ENCODE data around the gene ELMO2.

The ELMO2 gene

DNA sequence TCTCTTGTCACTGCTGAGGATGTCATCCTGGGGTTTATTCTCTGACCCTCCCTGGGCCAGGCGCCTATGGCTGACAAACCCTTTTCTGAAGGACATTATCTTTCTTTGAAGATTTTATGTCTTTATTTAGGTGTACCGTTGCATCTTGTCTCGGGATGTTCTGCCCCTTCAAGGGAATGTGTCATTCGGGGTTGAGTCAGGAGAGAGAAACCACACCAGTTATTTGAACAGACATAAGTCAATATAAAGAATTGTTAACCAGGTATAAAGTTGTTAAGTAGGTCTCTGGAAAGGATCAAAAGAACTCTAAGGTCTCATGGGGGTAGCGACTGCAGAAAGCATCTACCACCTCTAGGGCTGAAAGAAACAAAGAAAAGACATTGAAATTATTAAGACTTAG, 8.2 kb upstream of the ELMO2 start:
- TF ChIP-seq CSDC2 (CRISPR knock-in tag; IDR thresholded peaks at IDR 0.05) (no peak), ISL1 (CRISPR knock-in tag; IDR thresholded peaks at IDR 0.05) (no peak), ESRRG (CRISPR knock-in tag; IDR thresholded peaks at IDR 0.05) (no peak), TOX (CRISPR knock-in tag; IDR thresholded peaks at IDR 0.05; ENCODE audit: borderline replicate concordance) (no peak), ZFP30 (CRISPR knock-in tag; IDR thresholded peaks at IDR 0.05) (no peak), PPARA (CRISPR knock-in tag; IDR thresholded peaks at IDR 0.05; ENCODE audit: borderline replicate concordance) (no peak), ZNF8 (CRISPR knock-in tag; IDR thresholded peaks at IDR 0.05) (no peak), OSR1 (CRISPR knock-in tag; IDR thresholded peaks at IDR 0.05) (no peak), GLIS3 (CRISPR knock-in tag; IDR thresholded peaks at IDR 0.05) (no peak), BACH2 (CRISPR knock-in tag; IDR thresholded peaks at IDR 0.05; ENCODE audit: borderline replicate concordance) (no peak)
- TF ChIP-seq, protein P1, sequence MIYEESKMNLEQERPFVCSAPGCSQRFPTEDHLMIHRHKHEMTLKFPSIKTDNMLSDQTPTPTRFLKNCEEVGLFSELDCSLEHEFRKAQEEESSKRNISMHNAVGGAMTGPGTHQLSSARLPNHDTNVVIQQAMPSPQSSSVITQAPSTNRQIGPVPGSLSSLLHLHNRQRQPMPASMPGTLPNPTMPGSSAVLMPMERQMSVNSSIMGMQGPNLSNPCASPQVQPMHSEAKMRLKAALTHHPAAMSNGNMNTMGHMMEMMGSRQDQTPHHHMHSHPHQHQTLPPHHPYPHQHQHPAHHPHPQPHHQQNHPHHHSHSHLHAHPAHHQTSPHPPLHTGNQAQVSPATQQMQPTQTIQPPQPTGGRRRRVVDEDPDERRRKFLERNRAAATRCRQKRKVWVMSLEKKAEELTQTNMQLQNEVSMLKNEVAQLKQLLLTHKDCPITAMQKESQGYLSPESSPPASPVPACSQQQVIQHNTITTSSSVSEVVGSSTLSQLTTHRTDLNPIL (CRISPR knock-in tag; IDR thresholded peaks at IDR 0.05; ENCODE audit: low read depth) = no peak
- no peak for ATAC-seq

DNA sequence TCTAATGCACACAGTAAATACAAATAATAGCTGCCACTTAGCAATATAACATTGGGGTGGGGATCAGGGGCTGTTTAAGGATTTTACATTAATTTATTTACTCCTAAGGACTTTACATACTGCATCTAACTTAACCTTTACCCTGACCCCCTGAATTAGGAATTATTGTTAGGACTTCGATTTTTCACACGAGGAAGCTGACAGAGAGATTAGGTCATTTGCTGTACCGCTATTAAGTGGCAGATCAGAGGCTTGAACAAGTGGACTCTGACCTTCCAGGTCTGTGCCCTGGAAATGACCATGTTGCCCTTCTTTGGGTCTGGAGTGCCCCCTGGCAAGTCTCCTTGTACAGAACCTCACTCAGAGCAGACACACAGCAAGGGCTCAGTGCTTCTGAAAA, 5.2 kb upstream of the ELMO2 start:
- ATAC-seq = no peak
- TF ChIP-seq, protein P2, sequence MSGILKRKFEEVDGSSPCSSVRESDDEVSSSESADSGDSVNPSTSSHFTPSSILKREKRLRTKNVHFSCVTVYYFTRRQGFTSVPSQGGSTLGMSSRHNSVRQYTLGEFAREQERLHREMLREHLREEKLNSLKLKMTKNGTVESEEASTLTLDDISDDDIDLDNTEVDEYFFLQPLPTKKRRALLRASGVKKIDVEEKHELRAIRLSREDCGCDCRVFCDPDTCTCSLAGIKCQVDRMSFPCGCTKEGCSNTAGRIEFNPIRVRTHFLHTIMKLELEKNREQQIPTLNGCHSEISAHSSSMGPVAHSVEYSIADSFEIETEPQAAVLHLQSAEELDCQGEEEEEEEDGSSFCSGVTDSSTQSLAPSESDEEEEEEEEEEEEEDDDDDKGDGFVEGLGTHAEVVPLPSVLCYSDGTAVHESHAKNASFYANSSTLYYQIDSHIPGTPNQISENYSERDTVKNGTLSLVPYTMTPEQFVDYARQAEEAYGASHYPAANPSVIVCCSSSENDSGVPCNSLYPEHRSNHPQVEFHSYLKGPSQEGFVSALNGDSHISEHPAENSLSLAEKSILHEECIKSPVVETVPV (CRISPR knock-in tag; IDR thresholded peaks at IDR 0.05) = no peak
- TF ChIP-seq GLIS3 (CRISPR knock-in tag; IDR thresholded peaks at IDR 0.05) (no peak), SNAI2 (CRISPR knock-in tag; IDR thresholded peaks at IDR 0.05) (no peak), ISL1 (CRISPR knock-in tag; IDR thresholded peaks at IDR 0.05) (no peak), TCF4 (CRISPR knock-in tag; IDR thresholded peaks at IDR 0.05; ENCODE audit: borderline replicate concordance) (no peak), ZNF8 (CRISPR knock-in tag; IDR thresholded peaks at IDR 0.05) (no peak), ZFP30 (CRISPR knock-in tag; IDR thresholded peaks at IDR 0.05) (no peak)
- TF ChIP-seq, protein P3, sequence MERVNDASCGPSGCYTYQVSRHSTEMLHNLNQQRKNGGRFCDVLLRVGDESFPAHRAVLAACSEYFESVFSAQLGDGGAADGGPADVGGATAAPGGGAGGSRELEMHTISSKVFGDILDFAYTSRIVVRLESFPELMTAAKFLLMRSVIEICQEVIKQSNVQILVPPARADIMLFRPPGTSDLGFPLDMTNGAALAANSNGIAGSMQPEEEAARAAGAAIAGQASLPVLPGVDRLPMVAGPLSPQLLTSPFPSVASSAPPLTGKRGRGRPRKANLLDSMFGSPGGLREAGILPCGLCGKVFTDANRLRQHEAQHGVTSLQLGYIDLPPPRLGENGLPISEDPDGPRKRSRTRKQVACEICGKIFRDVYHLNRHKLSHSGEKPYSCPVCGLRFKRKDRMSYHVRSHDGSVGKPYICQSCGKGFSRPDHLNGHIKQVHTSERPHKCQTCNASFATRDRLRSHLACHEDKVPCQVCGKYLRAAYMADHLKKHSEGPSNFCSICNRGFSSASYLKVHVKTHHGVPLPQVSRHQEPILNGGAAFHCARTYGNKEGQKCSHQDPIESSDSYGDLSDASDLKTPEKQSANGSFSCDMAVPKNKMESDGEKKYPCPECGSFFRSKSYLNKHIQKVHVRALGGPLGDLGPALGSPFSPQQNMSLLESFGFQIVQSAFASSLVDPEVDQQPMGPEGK (CRISPR knock-in tag; IDR thresholded peaks at IDR 0.05; ENCODE audit: borderline replicate concordance) = no peak
- TF ChIP-seq, protein P1 (CRISPR knock-in tag; IDR thresholded peaks at IDR 0.05; ENCODE audit: low read depth) = no peak
- TF ChIP-seq, protein P4, sequence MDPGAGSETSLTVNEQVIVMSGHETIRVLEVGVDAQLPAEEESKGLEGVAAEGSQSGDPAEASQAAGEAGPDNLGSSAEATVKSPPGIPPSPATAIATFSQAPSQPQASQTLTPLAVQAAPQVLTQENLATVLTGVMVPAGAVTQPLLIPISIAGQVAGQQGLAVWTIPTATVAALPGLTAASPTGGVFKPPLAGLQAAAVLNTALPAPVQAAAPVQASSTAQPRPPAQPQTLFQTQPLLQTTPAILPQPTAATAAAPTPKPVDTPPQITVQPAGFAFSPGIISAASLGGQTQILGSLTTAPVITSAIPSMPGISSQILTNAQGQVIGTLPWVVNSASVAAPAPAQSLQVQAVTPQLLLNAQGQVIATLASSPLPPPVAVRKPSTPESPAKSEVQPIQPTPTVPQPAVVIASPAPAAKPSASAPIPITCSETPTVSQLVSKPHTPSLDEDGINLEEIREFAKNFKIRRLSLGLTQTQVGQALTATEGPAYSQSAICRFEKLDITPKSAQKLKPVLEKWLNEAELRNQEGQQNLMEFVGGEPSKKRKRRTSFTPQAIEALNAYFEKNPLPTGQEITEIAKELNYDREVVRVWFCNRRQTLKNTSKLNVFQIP (CRISPR knock-in tag; IDR thresholded peaks at IDR 0.05; ENCODE audit: borderline replicate concordance, low read depth) = no peak

DNA sequence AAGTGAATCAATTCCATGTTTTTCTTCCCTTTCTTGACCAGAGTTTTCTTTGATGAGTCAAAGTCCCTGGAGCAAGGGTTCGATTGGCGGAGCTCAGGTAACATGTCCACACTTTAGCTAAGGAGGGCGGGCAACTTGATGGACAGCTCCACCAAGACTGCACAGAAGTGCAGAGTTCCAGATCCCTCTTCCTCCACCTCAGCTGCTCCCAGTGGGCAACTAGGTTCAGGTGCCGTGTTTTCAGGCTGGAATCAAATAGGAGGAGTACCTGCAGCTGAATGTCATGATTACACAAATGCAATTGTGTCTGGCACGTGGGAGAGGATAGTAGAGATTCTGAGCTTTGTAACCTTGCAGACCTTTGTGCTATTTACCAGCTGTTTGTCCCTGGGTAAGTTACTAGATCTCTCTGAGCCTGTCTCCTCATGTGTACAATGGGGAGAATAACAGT, 1.9 kb upstream of the ELMO2 start:
- TF ChIP-seq ZNF70 (CRISPR knock-in tag; IDR thresholded peaks at IDR 0.05) (no peak), ZNF8 (CRISPR knock-in tag; IDR thresholded peaks at IDR 0.05) (no peak), ZC3H10 (CRISPR knock-in tag; IDR thresholded peaks at IDR 0.05) (no peak), BACH2 (CRISPR knock-in tag; IDR thresholded peaks at IDR 0.05; ENCODE audit: borderline replicate concordance) (no peak), ESRRG (CRISPR knock-in tag; IDR thresholded peaks at IDR 0.05) (no peak)
- TF ChIP-seq, protein P3 (CRISPR knock-in tag; IDR thresholded peaks at IDR 0.05; ENCODE audit: borderline replicate concordance) = no peak
- TF ChIP-seq, protein P2 (CRISPR knock-in tag; IDR thresholded peaks at IDR 0.05) = no peak
- no peak for ATAC-seq

All from SK-N-SH treated with all-trans-retinoic acid at 6 μM for 48 hours (cell line).